WTC11 (cell line): ENCODE results near the gene FAM114A1.

ENCODE experiments used
- CREB1 ChIP-seq: sonication (generic); formaldehyde crosslinking; IDR thresholded peaks from 2 replicates; pipeline ENCODE4 v1.8.0; 2023; ENCODE audit warnings: mild to moderate bottlenecking, missing genetic modification reagents
- SMAD3 ChIP-seq: sonication (generic); formaldehyde crosslinking; IDR thresholded peaks from 2 replicates; pipeline ENCODE4 v1.8.0; 2022; ENCODE audit warnings: missing genetic modification reagents, mild to moderate bottlenecking, borderline replicate concordance
- TF ChIP-seq, protein P1 (sequence below): fragments of 250-450 bp; sonication (Bioruptor Pico); IDR thresholded peaks from 2 replicates; pipeline ENCODE4 v1.9.0; 2021; ENCODE audit warnings: mild to moderate bottlenecking, borderline replicate concordance
- TF ChIP-seq, protein P2 (sequence below): fragments of 200-600 bp; IDR thresholded peaks from 2 replicates; pipeline ENCODE4 v1.8.0; 2022; ENCODE audit warnings: antibody characterized with exemption

GRCh38 chr4:38957261-38957815 lies 89.7 kb downstream of the FAM114A1 start:
- TF ChIP-seq CREB1 (no peak), SMAD3 (CRISPR knock-in tag) (no peak)
- TF ChIP-seq, protein P1, sequence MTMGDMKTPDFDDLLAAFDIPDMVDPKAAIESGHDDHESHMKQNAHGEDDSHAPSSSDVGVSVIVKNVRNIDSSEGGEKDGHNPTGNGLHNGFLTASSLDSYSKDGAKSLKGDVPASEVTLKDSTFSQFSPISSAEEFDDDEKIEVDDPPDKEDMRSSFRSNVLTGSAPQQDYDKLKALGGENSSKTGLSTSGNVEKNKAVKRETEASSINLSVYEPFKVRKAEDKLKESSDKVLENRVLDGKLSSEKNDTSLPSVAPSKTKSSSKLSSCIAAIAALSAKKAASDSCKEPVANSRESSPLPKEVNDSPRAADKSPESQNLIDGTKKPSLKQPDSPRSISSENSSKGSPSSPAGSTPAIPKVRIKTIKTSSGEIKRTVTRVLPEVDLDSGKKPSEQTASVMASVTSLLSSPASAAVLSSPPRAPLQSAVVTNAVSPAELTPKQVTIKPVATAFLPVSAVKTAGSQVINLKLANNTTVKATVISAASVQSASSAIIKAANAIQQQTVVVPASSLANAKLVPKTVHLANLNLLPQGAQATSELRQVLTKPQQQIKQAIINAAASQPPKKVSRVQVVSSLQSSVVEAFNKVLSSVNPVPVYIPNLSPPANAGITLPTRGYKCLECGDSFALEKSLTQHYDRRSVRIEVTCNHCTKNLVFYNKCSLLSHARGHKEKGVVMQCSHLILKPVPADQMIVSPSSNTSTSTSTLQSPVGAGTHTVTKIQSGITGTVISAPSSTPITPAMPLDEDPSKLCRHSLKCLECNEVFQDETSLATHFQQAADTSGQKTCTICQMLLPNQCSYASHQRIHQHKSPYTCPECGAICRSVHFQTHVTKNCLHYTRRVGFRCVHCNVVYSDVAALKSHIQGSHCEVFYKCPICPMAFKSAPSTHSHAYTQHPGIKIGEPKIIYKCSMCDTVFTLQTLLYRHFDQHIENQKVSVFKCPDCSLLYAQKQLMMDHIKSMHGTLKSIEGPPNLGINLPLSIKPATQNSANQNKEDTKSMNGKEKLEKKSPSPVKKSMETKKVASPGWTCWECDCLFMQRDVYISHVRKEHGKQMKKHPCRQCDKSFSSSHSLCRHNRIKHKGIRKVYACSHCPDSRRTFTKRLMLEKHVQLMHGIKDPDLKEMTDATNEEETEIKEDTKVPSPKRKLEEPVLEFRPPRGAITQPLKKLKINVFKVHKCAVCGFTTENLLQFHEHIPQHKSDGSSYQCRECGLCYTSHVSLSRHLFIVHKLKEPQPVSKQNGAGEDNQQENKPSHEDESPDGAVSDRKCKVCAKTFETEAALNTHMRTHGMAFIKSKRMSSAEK (CRISPR knock-in tag) = no peak
- TF ChIP-seq, protein P2, sequence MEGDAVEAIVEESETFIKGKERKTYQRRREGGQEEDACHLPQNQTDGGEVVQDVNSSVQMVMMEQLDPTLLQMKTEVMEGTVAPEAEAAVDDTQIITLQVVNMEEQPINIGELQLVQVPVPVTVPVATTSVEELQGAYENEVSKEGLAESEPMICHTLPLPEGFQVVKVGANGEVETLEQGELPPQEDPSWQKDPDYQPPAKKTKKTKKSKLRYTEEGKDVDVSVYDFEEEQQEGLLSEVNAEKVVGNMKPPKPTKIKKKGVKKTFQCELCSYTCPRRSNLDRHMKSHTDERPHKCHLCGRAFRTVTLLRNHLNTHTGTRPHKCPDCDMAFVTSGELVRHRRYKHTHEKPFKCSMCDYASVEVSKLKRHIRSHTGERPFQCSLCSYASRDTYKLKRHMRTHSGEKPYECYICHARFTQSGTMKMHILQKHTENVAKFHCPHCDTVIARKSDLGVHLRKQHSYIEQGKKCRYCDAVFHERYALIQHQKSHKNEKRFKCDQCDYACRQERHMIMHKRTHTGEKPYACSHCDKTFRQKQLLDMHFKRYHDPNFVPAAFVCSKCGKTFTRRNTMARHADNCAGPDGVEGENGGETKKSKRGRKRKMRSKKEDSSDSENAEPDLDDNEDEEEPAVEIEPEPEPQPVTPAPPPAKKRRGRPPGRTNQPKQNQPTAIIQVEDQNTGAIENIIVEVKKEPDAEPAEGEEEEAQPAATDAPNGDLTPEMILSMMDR = no peak
